HG03039 (cell line): ENCODE results near the gene NKAIN4.
"Not testable (repeated sequence)": the region's sequence is repeated elsewhere in the genome, so short reads cannot be mapped to it uniquely, and the experiment has no call there.

Source experiments
- ATAC-seq: cut with Tn5 transposase; IDR thresholded peaks from one replicate; pipeline ENCODE4 v1.9.1; 2021; ENCODE audit warnings: mild to moderate bottlenecking, moderate library complexity; ENCODE audit not compliant: unreplicated experiment

The NKAIN4 gene

GRCh38 chr20:63258781-63259180 is 4.5 kb upstream of the NKAIN4 start:
- no peak for ATAC-seq

GRCh38 chr20:63257629-63258028 is 3.4 kb upstream of the NKAIN4 start:
- no peak for ATAC-seq

- ATAC-seq = no peak
Measured at GRCh38 chr20:63256954-63257353, 2.7 kb upstream of the NKAIN4 start.

- no peak for ATAC-seq
Measured at GRCh38 chr20:63255931-63256704, 1.9 kb upstream of the NKAIN4 start.

GRCh38 chr20:63254606-63255384 is 532 bp upstream of the NKAIN4 start:
- ATAC-seq = no peak

GRCh38 chr20:63253438-63254231 is 628 bp downstream of the NKAIN4 start:
- ATAC-seq = no peak

GRCh38 chr20:63253065-63253437 is 1.2 kb downstream of the NKAIN4 start:
- no peak for ATAC-seq

GRCh38 chr20:63252284-63252711 is 2.0 kb downstream of the NKAIN4 start:
- ATAC-seq = no peak

- ATAC-seq = not testable (repeated sequence)
Measured at GRCh38 chr20:63251350-63251749, 2.9 kb downstream of the NKAIN4 start.

- ATAC-seq = no peak
Measured at GRCh38 chr20:63249891-63250290, 4.4 kb downstream of the NKAIN4 start.

GRCh38 chr20:63248835-63249591 is 5.2 kb downstream of the NKAIN4 start:
- no peak for ATAC-seq

- ATAC-seq = no peak
Measured at GRCh38 chr20:63247671-63248228, 6.5 kb downstream of the NKAIN4 start.

GRCh38 chr20:63246490-63247288 is 7.6 kb downstream of the NKAIN4 start:
- ATAC-seq = no peak

- no peak for ATAC-seq
Measured at GRCh38 chr20:63244468-63244867, 9.8 kb downstream of the NKAIN4 start.

- no peak for ATAC-seq
Measured at GRCh38 chr20:63243604-63244247, 10.5 kb downstream of the NKAIN4 start.

GRCh38 chr20:63242736-63243135 is 11.5 kb downstream of the NKAIN4 start:
- no peak for ATAC-seq

- no peak for ATAC-seq
Measured at GRCh38 chr20:63241272-63241671, 13.0 kb downstream of the NKAIN4 start.

GRCh38 chr20:63240004-63240403 is 14.3 kb downstream of the NKAIN4 start:
- ATAC-seq = no peak

- no peak for ATAC-seq
Measured at GRCh38 chr20:63239431-63239830, 14.8 kb downstream of the NKAIN4 start.
